Uterus (tissue), 4 donors: ENCODE results near the gene ZSCAN12. TPM values are rescaled to one million over a fixed set of nuclear protein-coding genes. Genes with fewer than 3 reads are reported as not detected.
A peak's percentile ranks its signal among the peaks of the same experiment; 100 is the strongest.

Experiments
- DNase-seq, 2 donors: peaks; one replicate each; pipeline ENCODE4 v3.0.0-alpha.2; 2019 to 2020
- H3K27ac ChIP-seq, 2 donors: fragments of 200-600 bp; sonication (generic); 1 replicate in 1 of 2; 2 replicates in 1 of 2; pipeline ENCODE4 v1.5.1; 2016 to 2018
- H3K27me3 ChIP-seq, 2 donors: fragments of 200-600 bp; sonication (generic); one replicate each; pipeline ENCODE4 v1.5.1; 2018 to 2019; ENCODE audit warnings: control low read depth in 1 of 2
- H3K36me3 ChIP-seq, 2 donors: fragments of 200-600 bp; sonication (generic); one replicate each; pipeline ENCODE4 v1.5.1; 2019; ENCODE audit warnings: control low read depth in 1 of 2
- H3K4me1 ChIP-seq, 2 donors: fragments of 200-600 bp; sonication (generic); one replicate each; pipeline ENCODE4 v1.5.1; 2018 to 2019; ENCODE audit warnings: control low read depth in 1 of 2
- H3K4me3 ChIP-seq, 2 donors: fragments of 200-600 bp; sonication (generic); 1 replicate in 1 of 2; 2 replicates in 1 of 2; pipeline ENCODE4 v1.5.1; 2018 to 2019; ENCODE audit warnings: mild to moderate bottlenecking in 1 of 2
- H3K9me3 ChIP-seq, 2 donors: fragments of 200-600 bp; sonication (generic); one replicate each; pipeline ENCODE4 v1.5.1; 2019; ENCODE audit warnings: control low read depth in 1 of 2
- CTCF ChIP-seq, 4 experiments: fragments of 200-600 bp in 2 of 4; fragments of 450-650 bp in 2 of 4; sonication (generic) in 2 of 4; IDR thresholded peaks; one replicate each; pipeline ENCODE4 v1.5.1; 2016 to 2019; ENCODE audit warnings: antibody characterized with exemption in 4 of 4, mild to moderate bottlenecking in 2 of 4, moderate library complexity in 1 of 4
- POLR2A ChIP-seq, 2 donors: fragments of 450-650 bp; IDR thresholded peaks; one replicate each; pipeline ENCODE4 v1.6.1; 2016; ENCODE audit warnings: antibody characterized with exemption in 2 of 2, mild to moderate bottlenecking in 1 of 2, moderate library complexity in 1 of 2
- intact Hi-C: fragments of 100-400 bp; cut with DNase I; formaldehyde crosslinking; loops from one replicate; pipeline ENCODE4 v1.15.1; 2023; ENCODE audit warnings: low total_unique reads
- total RNA-seq, 4 donors: library from RNA; depleted of rRNA in 3 of 4; stranded (reverse); fragments of >200 nt in 3 of 4; gene quantifications; one replicate each; pipeline versions ENCODE4 v1.1.0 to v1.2.4, GENCODE V29; 2014 to 2023
- donor health status: DM: yes; HTN: yes; CAD: no.

ZSCAN12 gene
- total RNA-seq, 4 donors from 2014 or later = 3.8 to 22.2 (median 8.4) TPM

- Histone ChIP-seq H3K36me3 (no peaks in the 10 kb centered on the region), H3K9me3 (no peaks in the 10 kb centered on the region), H3K27ac (no peak overlapping the region), H3K27me3 (no peaks in the 10 kb centered on the region), H3K4me1 (no peaks in the 10 kb centered on the region), H3K4me3 (no peak overlapping the region)
- TF ChIP-seq POLR2A (IDR thresholded peaks at IDR 0.05) = no peak
- no peak for DNase-seq
- intact Hi-C loops = no loop called here
These were observed 55.5 kb downstream of the ZSCAN12 start for GRCh38 chr6:28343898-28344677.

GRCh38 chr6:28340310-28341095, 59.0 kb downstream of the ZSCAN12 start:
- intact Hi-C loops = no loop called here
- Histone ChIP-seq H3K4me1 (no peaks in the 10 kb centered on the region), H3K4me3 (no peak overlapping the region), H3K27me3 (no peaks in the 10 kb centered on the region), H3K27ac (no peak overlapping the region), H3K9me3 (no peaks in the 10 kb centered on the region), H3K36me3 (no peaks in the 10 kb centered on the region)
- TF ChIP-seq POLR2A (IDR thresholded peaks at IDR 0.05) (no peak), CTCF (IDR thresholded peaks at IDR 0.05) (no peak)
- DNase-seq = no peak

- H3K4me3 ChIP-seq = peak overlapping the region; percentile 75 to 79
- TF ChIP-seq CTCF (IDR thresholded peaks at IDR 0.05) = no peak
- no peak for TF ChIP-seq POLR2A (IDR thresholded peaks at IDR 0.05)
- intact Hi-C loops = no loop called here
These were observed 62.4 kb downstream of the ZSCAN12 start for GRCh38 chr6:28337121-28337520.

GRCh38 chr6:28336284-28337120, 63.0 kb downstream of the ZSCAN12 start:
- Histone ChIP-seq H3K4me1 (no peaks in the 10 kb centered on the region), H3K36me3 (no peaks in the 10 kb centered on the region), H3K27me3 (no peaks in the 10 kb centered on the region), H3K9me3 (no peaks in the 10 kb centered on the region), H3K27ac (peak overlapping the region; percentile 99), H3K4me3 (peak overlapping the region; percentile 75 to 79)
- intact Hi-C loops = no loop called here
- TF ChIP-seq CTCF (IDR thresholded peaks at IDR 0.05) = peak in 1 of 4 experiments; percentile 9
- TF ChIP-seq POLR2A (IDR thresholded peaks at IDR 0.05) = no peak
- DNase-seq = peak in 1 of 2 donors; percentile 34

More at GRCh38 chr6:28337121-28337520, 62.4 kb downstream of the ZSCAN12 start:
- Histone ChIP-seq H3K27ac (peak overlapping the region; percentile 99), H3K36me3 (no peaks in the 10 kb centered on the region), H3K9me3 (no peaks in the 10 kb centered on the region), H3K27me3 (no peaks in the 10 kb centered on the region), H3K4me1 (no peaks in the 10 kb centered on the region)
- no peak for DNase-seq

- Histone ChIP-seq H3K4me3 (peak within 1 kb of the TSS; percentile 75 to 79), H3K36me3 (no peaks in the 10 kb centered on the region), H3K4me1 (no peaks in the 10 kb centered on the region), H3K9me3 (no peaks in the 10 kb centered on the region), H3K27ac (peak within 1 kb of the TSS; percentile 99), H3K27me3 (no peaks in the 10 kb centered on the region)
- intact Hi-C loops = no loop called here
- no peak for TF ChIP-seq CTCF (IDR thresholded peaks at IDR 0.05)
- TF ChIP-seq POLR2A (IDR thresholded peaks at IDR 0.05) = peak; percentile 60 to 78
- DNase-seq = peak; percentile 96 to 99
These were observed 63.8 kb downstream of the ZSCAN12 start, which contains the start of gene ZSCAN31 for GRCh38 chr6:28335564-28336283. TSS of gene ZSCAN31 (minus strand) at chr6:28336148. CDS start at chr6:28329683, 6,465 bp downstream.
